Lung (tissue), 12 donors: ENCODE data around the gene AP5S1. TPM values are rescaled to one million over a fixed set of nuclear protein-coding genes. Genes with fewer than 3 reads are reported as not detected.

Experiments used
- ATAC-seq: fragments of 200-7000 bp; cut with Tn5 transposase; one replicate; pipeline ENCODE4 v1.9.1; 2020; ENCODE audit warnings: moderate number of reproducible peaks; ENCODE audit not compliant: insufficient read depth, low FRiP score
- DNase-seq, 3 donors: peaks; one replicate each; pipeline ENCODE4 v3.0.0-alpha.2; 2013 to 2017
- H3K27ac ChIP-seq, 2 donors: one replicate each; pipeline ENCODE4 v1.5.1; 2013; ENCODE audit warnings: mild to moderate bottlenecking in 2 of 2, moderate library complexity in 2 of 2, control low read depth in 1 of 2, inconsistent platforms in 1 of 2, low read depth in 1 of 2, low read length in 1 of 2
- H3K27me3 ChIP-seq, 3 donors: one replicate each; pipeline ENCODE4 v1.5.1; 2013; ENCODE audit warnings: low read length in 2 of 3; ENCODE audit not compliant: control insufficient read depth in 3 of 3, insufficient read depth in 3 of 3
- H3K36me3 ChIP-seq, 4 donors: one replicate each; pipeline ENCODE4 v1.5.1; 2013; ENCODE audit warnings: low read length in 4 of 4, mild to moderate bottlenecking in 1 of 4, moderate library complexity in 1 of 4; ENCODE audit not compliant: control insufficient read depth in 4 of 4, insufficient read depth in 4 of 4
- H3K4me1 ChIP-seq, 5 donors: one replicate each; pipeline ENCODE4 v1.5.1; 2013; ENCODE audit warnings: low read length in 5 of 5, mild to moderate bottlenecking in 2 of 5, moderate library complexity in 1 of 5; ENCODE audit not compliant: control insufficient read depth in 5 of 5, insufficient read depth in 5 of 5
- H3K4me3 ChIP-seq: one replicate; pipeline ENCODE4 v1.5.1; 2013; ENCODE audit warnings: mild to moderate bottlenecking, control low read depth, moderate library complexity
- H3K9ac ChIP-seq, 2 donors: one replicate each; pipeline ENCODE4 v1.5.1; 2013; ENCODE audit warnings: low read length in 2 of 2, control low read depth in 1 of 2; ENCODE audit not compliant: insufficient read depth in 1 of 2
- H3K9me3 ChIP-seq, 4 donors: one replicate each; pipeline ENCODE4 v1.5.1; 2013; ENCODE audit warnings: low read length in 3 of 4, mild to moderate bottlenecking in 1 of 4, moderate library complexity in 1 of 4; ENCODE audit not compliant: control insufficient read depth in 4 of 4, insufficient read depth in 3 of 4
- WGBS, 2 donors: extraction: QIAGEN DNeasy Blood & Tissue Kit; methylation state at CpG; one replicate each; pipeline ENCODE4 v1.1.7; 2013; 5-methylcytosine and 5-hydroxymethylcytosine counted together
- polyA plus RNA-seq, 2 donors: library from polyadenylated mRNA; stranded (reverse); fragments of 200-250 nt; gene quantifications; one replicate each; pipeline ENCODE4 v1.2.1, GENCODE V29; 2013
- total RNA-seq, 2 donors: library from RNA; depleted of rRNA in 1 of 2; stranded (reverse); fragments of >200 nt in 1 of 2; gene quantifications; one replicate each; pipeline ENCODE4 v1.2.1, GENCODE V29; 2014 to 2021
- TF ChIP-seq, protein P1 (sequence below): IDR thresholded peaks from 2 replicates; pipeline ENCODE4 v1.5.1; 2012; ENCODE audit warnings: mild to moderate bottlenecking; ENCODE audit errors: control extremely low read depth, extremely low read depth
- donor health status: control.
- donor health status: control.
- donor health status: Bipolar disorder and iron deficiency.
- donor health status: healthy.
- donor health status: DM: yes; HTN: yes; CAD: no.

AP5S1 gene
- total and polyA plus RNA-seq, 4 donors: 8.1 to 20.7 (median 11.9) TPM

DNA sequence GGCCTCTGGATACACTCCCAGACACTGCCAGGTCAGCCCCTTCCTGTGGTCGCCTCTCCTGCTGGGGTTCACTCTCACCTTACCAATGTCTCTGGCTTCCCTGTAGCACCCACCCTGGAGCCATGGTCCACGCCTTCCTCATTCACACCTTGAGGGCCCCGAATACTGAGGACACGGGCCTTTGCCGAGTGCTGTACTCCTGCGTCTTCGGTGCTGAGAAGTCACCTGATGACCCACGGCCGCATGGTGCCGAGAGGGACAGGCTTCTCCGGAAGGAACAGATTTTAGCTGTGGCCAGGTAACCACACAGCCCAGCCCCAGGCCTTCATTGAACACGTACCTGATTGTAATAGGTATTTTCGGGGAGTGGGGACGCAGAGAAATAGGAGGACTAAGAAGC lies 1.6 kb downstream of the AP5S1 start:
- Histone ChIP-seq H3K27me3 (no peaks in the 10 kb centered on the region), H3K4me1 (peaks cover 0 to 19% (median 11%) of the 10 kb centered on the region in 5 donors), H3K36me3 (peaks cover 8 to 34% (median 23%) of the 10 kb centered on the region in 4 donors), H3K4me3 (no peak overlapping the region), H3K27ac (no peak overlapping the region), H3K9ac (no peak overlapping the region), H3K9me3 (no peaks in the 10 kb centered on the region)
- no peak for DNase-seq
- no peak for ATAC-seq
- WGBS, 2 donors: 95 to 98% methylated on average over 14 of the region's 14 CpGs
- TF ChIP-seq, protein P1, sequence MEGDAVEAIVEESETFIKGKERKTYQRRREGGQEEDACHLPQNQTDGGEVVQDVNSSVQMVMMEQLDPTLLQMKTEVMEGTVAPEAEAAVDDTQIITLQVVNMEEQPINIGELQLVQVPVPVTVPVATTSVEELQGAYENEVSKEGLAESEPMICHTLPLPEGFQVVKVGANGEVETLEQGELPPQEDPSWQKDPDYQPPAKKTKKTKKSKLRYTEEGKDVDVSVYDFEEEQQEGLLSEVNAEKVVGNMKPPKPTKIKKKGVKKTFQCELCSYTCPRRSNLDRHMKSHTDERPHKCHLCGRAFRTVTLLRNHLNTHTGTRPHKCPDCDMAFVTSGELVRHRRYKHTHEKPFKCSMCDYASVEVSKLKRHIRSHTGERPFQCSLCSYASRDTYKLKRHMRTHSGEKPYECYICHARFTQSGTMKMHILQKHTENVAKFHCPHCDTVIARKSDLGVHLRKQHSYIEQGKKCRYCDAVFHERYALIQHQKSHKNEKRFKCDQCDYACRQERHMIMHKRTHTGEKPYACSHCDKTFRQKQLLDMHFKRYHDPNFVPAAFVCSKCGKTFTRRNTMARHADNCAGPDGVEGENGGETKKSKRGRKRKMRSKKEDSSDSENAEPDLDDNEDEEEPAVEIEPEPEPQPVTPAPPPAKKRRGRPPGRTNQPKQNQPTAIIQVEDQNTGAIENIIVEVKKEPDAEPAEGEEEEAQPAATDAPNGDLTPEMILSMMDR: no peak

DNA sequence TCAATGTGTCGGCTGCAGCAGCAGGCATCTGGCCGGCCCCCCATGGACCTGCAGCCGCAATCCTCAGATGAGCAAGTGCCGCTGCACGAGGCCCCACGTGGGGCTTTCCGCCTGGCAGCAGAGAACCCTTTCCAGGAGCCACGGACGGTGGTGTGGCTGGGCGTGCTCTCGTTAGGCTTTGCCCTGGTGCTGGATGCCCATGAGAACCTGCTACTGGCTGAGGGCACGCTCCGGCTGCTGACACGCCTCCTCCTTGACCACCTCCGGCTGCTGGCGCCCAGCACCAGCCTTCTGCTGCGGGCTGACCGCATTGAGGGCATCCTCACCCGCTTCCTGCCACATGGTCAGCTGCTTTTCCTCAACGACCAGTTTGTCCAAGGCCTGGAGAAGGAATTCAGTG lies 3.5 kb downstream of the AP5S1 start:
- Histone ChIP-seq H3K9ac (no peak overlapping the region), H3K27me3 (no peaks in the 10 kb centered on the region), H3K4me3 (no peak overlapping the region), H3K36me3 (peaks cover 8 to 38% (median 25%) of the 10 kb centered on the region in 4 donors), H3K4me1 (peaks cover 0 to 14% (median 3%) of the 10 kb centered on the region in 5 donors), H3K27ac (no peak overlapping the region), H3K9me3 (no peaks in the 10 kb centered on the region)
- TF ChIP-seq, protein P1: no peak
- WGBS, 2 donors: 93 to 97% methylated on average over 20 of the region's 20 CpGs
- no peak for DNase-seq
- no peak for ATAC-seq

DNA sequence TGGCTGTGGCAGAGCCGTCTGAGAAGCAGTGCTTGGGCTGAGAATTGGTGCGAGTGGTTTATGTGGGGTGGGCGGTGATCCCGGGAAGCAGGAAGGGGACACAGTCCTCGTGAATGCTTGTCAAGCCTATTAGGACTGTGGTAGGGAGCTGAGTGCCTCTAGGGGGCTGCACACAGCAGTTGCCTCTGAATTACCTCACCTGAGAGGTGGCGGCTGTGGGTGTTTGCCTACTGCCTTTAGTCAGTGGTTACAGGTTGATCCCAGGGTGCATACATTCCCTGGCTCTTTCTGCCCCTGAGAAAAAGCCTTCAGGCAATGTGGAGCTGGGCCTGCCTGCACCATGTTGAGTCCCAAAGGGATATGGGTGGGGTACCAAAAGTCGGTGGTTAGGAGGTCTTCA lies 5.2 kb downstream of the AP5S1 start:
- DNase-seq (no peak), ATAC-seq (no peak)
- H3K4me3 ChIP-seq: no peak overlapping the region
- peaks cover 8 to 38% (median 25%) of the 10 kb centered on the region in 4 donors for H3K36me3 ChIP-seq
- H3K27me3 ChIP-seq: no peaks in the 10 kb centered on the region
- H3K27ac ChIP-seq: no peak overlapping the region
- no peak overlapping the region for H3K9ac ChIP-seq
- WGBS, 2 donors: 85 to 87% methylated on average over 7 of the region's 7 CpGs
- peaks cover 0 to 8% (median 3%) of the 10 kb centered on the region in 5 donors for H3K4me1 ChIP-seq
- TF ChIP-seq, protein P1: no peak
- no peaks in the 10 kb centered on the region for H3K9me3 ChIP-seq

DNA sequence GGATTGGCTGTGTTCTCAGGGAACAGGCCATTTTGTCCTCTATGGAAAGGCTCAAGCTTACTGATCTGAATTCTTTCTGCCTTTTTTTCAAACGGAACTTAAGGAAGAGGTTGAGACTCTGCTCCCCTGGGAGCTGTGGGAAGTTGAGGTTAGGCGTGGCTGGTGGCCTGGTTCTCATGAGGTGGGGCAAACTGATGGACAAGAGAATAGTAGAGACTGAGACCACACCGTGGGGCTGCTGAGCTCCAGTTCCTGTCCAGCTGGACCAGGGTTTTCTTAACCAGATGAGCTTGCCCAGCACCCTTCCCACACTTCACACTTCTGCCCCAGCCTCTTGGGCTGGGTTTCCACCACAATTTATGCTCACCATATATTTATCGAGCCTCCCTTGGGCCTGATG lies 6.1 kb downstream of the AP5S1 start:
- Histone ChIP-seq H3K27me3 (no peaks in the 10 kb centered on the region), H3K4me1 (peaks cover 0 to 2% (median 0%) of the 10 kb centered on the region in 5 donors), H3K36me3 (peaks cover 8 to 38% (median 25%) of the 10 kb centered on the region in 4 donors), H3K27ac (no peak overlapping the region), H3K9ac (no peak overlapping the region), H3K9me3 (no peaks in the 10 kb centered on the region), H3K4me3 (no peak overlapping the region)
- 60 to 74% methylated on average over 4 of the region's 4 CpGs for WGBS, 2 donors
- DNase-seq: no peak
- no peak for ATAC-seq
- TF ChIP-seq, protein P1: no peak
